ENCODE measurements around the gene SPEN. TPM values are rescaled to one million over a fixed set of nuclear protein-coding genes. Genes with fewer than 3 reads are reported as not detected.

The SPEN gene
- total RNA-seq, 1 experiment from 2014 or later = 48.3 TPM

DNA sequence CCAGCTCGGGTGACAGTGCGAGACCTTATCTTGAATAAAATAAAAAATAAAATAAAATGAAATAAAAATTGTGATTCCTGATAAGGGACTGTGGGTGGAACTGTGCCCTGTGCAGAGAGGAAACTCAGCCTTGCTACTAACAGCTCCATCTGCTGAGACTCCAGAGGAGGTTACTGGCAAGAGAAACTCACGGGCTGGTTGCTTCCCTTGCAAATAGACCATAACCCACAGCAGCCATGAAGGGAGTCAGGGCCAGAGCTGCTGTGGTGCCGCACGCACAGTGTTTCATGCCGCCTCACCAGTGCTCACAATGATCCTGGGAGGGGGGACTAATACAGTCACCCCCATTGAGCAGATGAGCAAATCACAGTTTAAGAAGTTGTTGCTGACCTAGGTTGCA, 114.7 kb downstream of the SPEN start:
- Mint-ChIP-seq H3K27me3 (ENCODE audit: unreplicated experiment) (no peaks in the 10 kb centered on the region), H3K4me1 (ENCODE audit: low read depth, unreplicated experiment) (peaks cover 17% of the 10 kb centered on the region), H3K27ac (ENCODE audit: unreplicated experiment) (no peak overlapping the region), H3K4me3 (ENCODE audit: low read depth, unreplicated experiment) (no peak overlapping the region), H3K36me3 (ENCODE audit: insufficient read depth, unreplicated experiment) (peaks cover 5% of the 10 kb centered on the region), H3K9me3 (ENCODE audit: low read depth, unreplicated experiment) (no peaks in the 10 kb centered on the region)
- TF ChIP-seq, protein P1, sequence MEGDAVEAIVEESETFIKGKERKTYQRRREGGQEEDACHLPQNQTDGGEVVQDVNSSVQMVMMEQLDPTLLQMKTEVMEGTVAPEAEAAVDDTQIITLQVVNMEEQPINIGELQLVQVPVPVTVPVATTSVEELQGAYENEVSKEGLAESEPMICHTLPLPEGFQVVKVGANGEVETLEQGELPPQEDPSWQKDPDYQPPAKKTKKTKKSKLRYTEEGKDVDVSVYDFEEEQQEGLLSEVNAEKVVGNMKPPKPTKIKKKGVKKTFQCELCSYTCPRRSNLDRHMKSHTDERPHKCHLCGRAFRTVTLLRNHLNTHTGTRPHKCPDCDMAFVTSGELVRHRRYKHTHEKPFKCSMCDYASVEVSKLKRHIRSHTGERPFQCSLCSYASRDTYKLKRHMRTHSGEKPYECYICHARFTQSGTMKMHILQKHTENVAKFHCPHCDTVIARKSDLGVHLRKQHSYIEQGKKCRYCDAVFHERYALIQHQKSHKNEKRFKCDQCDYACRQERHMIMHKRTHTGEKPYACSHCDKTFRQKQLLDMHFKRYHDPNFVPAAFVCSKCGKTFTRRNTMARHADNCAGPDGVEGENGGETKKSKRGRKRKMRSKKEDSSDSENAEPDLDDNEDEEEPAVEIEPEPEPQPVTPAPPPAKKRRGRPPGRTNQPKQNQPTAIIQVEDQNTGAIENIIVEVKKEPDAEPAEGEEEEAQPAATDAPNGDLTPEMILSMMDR (IDR thresholded peaks at IDR 0.05; ENCODE audit: unreplicated experiment) = no peak
- CTCF ChIA-PET = no interaction called here
- no peak for DNase-seq
- intact Hi-C loops (cut with micrococcal nuclease; ENCODE audit: unreplicated experiment) = no loop called here
- no TSS peak for BruUV-seq (replicated peaks)

DNA sequence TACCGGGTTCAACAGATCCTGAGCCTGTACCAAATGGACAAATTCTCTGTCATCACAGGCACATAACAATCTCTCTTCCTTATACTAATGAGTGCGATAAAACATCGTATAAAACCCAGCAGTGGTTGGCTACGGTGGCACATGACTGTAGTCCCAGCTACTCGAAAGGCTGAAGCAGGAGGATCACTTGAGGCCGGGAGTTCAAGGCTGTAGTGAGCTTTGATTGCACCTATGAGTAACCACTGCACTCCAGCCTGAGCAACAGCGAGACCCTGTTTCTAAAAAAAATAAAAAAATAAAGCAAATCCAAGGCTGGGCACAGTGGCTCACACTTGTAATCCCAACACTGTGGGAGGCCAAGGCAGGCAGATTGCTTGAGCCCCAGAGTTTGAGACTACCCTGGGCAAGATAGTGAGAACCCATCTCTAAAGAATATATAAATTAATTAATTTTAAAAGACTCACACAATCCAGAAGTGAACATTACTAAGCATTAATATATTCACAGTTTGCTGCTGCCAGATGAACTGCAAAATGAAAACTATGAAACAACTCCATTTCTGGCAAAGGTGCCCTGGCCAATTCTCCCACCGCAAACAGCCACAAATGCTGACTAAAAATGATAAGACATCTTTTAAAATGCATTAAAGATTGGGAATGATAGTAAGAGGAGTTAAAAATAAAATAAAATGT, 115.3 kb downstream of the SPEN start:
- no TSS peak for BruUV-seq (replicated peaks)
- CTCF ChIA-PET = no interaction called here
- Mint-ChIP-seq H3K36me3 (ENCODE audit: insufficient read depth, unreplicated experiment) (peaks cover 5% of the 10 kb centered on the region), H3K9me3 (ENCODE audit: low read depth, unreplicated experiment) (no peaks in the 10 kb centered on the region), H3K4me3 (ENCODE audit: low read depth, unreplicated experiment) (no peak overlapping the region), H3K27ac (ENCODE audit: unreplicated experiment) (no peak overlapping the region), H3K4me1 (ENCODE audit: low read depth, unreplicated experiment) (peaks cover 17% of the 10 kb centered on the region), H3K27me3 (ENCODE audit: unreplicated experiment) (no peaks in the 10 kb centered on the region)
- intact Hi-C loops (cut with micrococcal nuclease; ENCODE audit: unreplicated experiment) = no loop called here
- TF ChIP-seq, protein P1 (IDR thresholded peaks at IDR 0.05; ENCODE audit: unreplicated experiment) = no peak
- no peak for DNase-seq

DNA sequence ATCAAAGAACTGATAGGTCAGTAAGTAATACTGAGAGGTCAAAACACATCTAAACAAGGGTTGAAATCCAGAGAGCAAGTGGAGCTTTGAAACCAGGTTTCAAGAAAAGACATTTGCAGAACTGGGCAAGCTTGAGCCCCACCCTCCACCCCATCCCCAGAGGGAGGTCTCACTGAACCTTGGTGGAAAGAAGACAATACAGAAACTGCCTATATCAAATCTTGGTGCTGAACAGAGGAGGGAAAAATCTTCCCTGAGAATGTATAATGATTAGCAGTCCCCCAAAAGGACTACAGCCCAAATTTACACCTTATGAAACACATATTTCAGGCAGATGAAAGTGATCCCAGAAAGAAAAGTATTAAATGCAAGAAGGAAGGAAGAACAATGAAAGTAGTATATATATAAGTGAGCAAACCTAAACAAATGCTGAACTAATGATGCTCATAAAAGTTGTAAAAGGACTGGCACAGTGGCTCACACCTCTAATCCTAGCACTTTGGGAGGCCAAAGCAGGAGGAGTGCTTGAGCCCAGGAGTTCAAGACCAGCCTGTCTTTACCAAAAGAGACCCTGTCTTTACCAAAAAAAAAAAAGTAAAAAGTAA, 116.0 kb downstream of the SPEN start:
- no peak for DNase-seq
- CTCF ChIA-PET = interaction anchor here (0.6 kb wide), 2 partner anchors 44 to 562 kb away, joined by 3 to 4 read pairs; no protein-coding TSS in a partner anchor
- TF ChIP-seq, protein P1 (IDR thresholded peaks at IDR 0.05; ENCODE audit: unreplicated experiment) = no peak
- Mint-ChIP-seq H3K27me3 (ENCODE audit: unreplicated experiment) (no peaks in the 10 kb centered on the region), H3K4me1 (ENCODE audit: low read depth, unreplicated experiment) (peaks cover 17% of the 10 kb centered on the region), H3K9me3 (ENCODE audit: low read depth, unreplicated experiment) (no peaks in the 10 kb centered on the region), H3K27ac (ENCODE audit: unreplicated experiment) (no peak overlapping the region), H3K4me3 (ENCODE audit: low read depth, unreplicated experiment) (no peak overlapping the region), H3K36me3 (ENCODE audit: insufficient read depth, unreplicated experiment) (peaks cover 5% of the 10 kb centered on the region)
- no TSS peak for BruUV-seq (replicated peaks)
- intact Hi-C loops (cut with micrococcal nuclease; ENCODE audit: unreplicated experiment) = no loop called here

DNA sequence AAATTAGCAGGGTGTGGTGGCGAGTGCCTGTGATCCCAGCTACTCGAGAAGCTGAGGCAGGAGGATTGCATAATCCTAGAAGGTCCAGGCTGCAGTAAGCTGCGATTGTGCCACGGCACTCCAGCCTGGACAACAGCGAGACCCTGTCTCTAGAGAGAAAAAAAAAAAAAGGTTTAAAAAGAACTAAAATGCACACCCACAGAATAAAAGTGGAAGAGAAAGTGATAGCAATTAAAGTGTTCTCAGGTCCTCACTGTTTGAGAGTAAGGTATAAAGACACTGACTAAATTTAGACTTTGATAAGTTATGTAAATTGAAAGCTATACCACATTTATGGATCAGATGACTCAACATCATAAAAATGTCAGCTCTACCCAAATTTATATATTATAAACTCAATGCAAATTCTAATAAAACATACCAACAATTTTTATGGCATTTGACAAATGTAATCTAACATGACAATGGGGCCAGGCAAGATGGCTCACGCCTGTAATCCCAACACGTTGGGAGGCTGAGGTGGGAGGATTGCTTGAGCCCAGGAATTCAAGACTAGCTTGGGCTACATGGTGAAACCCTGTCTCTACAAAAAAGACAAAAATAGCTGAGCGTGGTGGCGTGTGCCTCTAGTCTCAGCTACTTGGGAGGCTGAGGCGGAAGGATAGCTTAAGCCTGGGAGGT, 116.6 kb downstream of the SPEN start:
- no peaks in the 10 kb centered on the region for H3K27me3 Mint-ChIP-seq (ENCODE audit: unreplicated experiment)
- no peak for DNase-seq
- H3K4me3 Mint-ChIP-seq (ENCODE audit: low read depth, unreplicated experiment) = no peak overlapping the region
- TF ChIP-seq, protein P1 (IDR thresholded peaks at IDR 0.05; ENCODE audit: unreplicated experiment) = no peak
- H3K9me3 Mint-ChIP-seq (ENCODE audit: low read depth, unreplicated experiment) = no peaks in the 10 kb centered on the region
- peaks cover 17% of the 10 kb centered on the region for H3K4me1 Mint-ChIP-seq (ENCODE audit: low read depth, unreplicated experiment)
- no TSS peak for BruUV-seq (replicated peaks)
- intact Hi-C loops (cut with micrococcal nuclease; ENCODE audit: unreplicated experiment) = no loop called here
- H3K27ac Mint-ChIP-seq (ENCODE audit: unreplicated experiment) = no peak overlapping the region
- CTCF ChIA-PET = interaction anchor here (0.6 to 0.7 kb wide), 4 partner anchors 44 to 561 kb away, joined by 3 to 6 read pairs (median 4); no protein-coding TSS in a partner anchor
- H3K36me3 Mint-ChIP-seq (ENCODE audit: insufficient read depth, unreplicated experiment) = peaks cover 2% of the 10 kb centered on the region
